ENCODE data around the gene SVBP.
A peak's percentile ranks its signal among the peaks of the same experiment; 100 is the strongest.

Gene SVBP

GRCh38 chr1:42849944-42850343 is 32.7 kb upstream of the SVBP start:
- TF ChIP-seq CTCF (conservative IDR thresholded peaks at IDR 0.05; ENCODE audit: low read length) (no peak), EZH2phosphoT487 (IDR thresholded peaks at IDR 0.05; ENCODE audit: borderline replicate concordance) (no peak)

GRCh38 chr1:42848823-42849537 is 31.8 kb upstream of the SVBP start:
- Histone ChIP-seq H2AFZ (ENCODE audit: low read length) (no peak overlapping the region), H3K4me1 (ENCODE audit: insufficient read depth, low read length, poor library complexity, severe bottlenecking) (peaks cover 27% of the 10 kb centered on the region), H3K36me3 (ENCODE audit: insufficient read depth, low read length) (no peaks in the 10 kb centered on the region; the same call in 1 of the 2 replicates), H3K27me3 (ENCODE audit: insufficient read depth, low read length, poor library complexity, severe bottlenecking) (no peaks in the 10 kb centered on the region), H3K9me3 (ENCODE audit: insufficient read depth, low read depth, low read length) (no peaks in the 10 kb centered on the region), H3K79me2 (ENCODE audit: insufficient read depth, low read length) (peaks cover 28% of the 10 kb centered on the region), H3F3A (ENCODE audit: low read depth) (no peaks in the 10 kb centered on the region), H3K9ac (ENCODE audit: low read depth, low read length, poor library complexity, severe bottlenecking) (peak overlapping the region; percentile 88), H3K4me2 (ENCODE audit: low read depth, low read length, poor library complexity, severe bottlenecking) (peak overlapping the region; percentile 85), H3K9me2 (replicated peaks; ENCODE audit: low read depth, low read length) (no peaks in the 10 kb centered on the region), H3K4me3 (ENCODE audit: low read length, poor library complexity, severe bottlenecking) (peak overlapping the region; percentile 89), H4K20me1 (ENCODE audit: insufficient read depth, low read length, poor library complexity, severe bottlenecking) (peaks cover 18% of the 10 kb centered on the region)
- no peak for TF ChIP-seq CTCF (conservative IDR thresholded peaks at IDR 0.05; ENCODE audit: low read length)
- TF ChIP-seq EZH2phosphoT487 (IDR thresholded peaks at IDR 0.05; ENCODE audit: borderline replicate concordance), result no peak

More at GRCh38 chr1:42849944-42850343, 32.7 kb upstream of the SVBP start:
- H3K9me3 ChIP-seq (ENCODE audit: insufficient read depth, low read depth, low read length), result no peaks in the 10 kb centered on the region
- H4K20me1 ChIP-seq (ENCODE audit: insufficient read depth, low read length, poor library complexity, severe bottlenecking), result peaks cover 18% of the 10 kb centered on the region
- H3K27me3 ChIP-seq (ENCODE audit: insufficient read depth, low read length, poor library complexity, severe bottlenecking), result no peaks in the 10 kb centered on the region
- peak overlapping the region; percentile 85 for H3K4me2 ChIP-seq (ENCODE audit: low read depth, low read length, poor library complexity, severe bottlenecking)
- H3K9me2 ChIP-seq (replicated peaks; ENCODE audit: low read depth, low read length), result no peaks in the 10 kb centered on the region
- H3K9ac ChIP-seq (ENCODE audit: low read depth, low read length, poor library complexity, severe bottlenecking), result no peak overlapping the region
- no peaks in the 10 kb centered on the region; the same call in 1 of the 2 replicates for H3K36me3 ChIP-seq (ENCODE audit: insufficient read depth, low read length)
- H3K4me3 ChIP-seq (ENCODE audit: low read length, poor library complexity, severe bottlenecking), result no peak overlapping the region
- H2AFZ ChIP-seq (ENCODE audit: low read length), result no peak overlapping the region
- H3K4me1 ChIP-seq (ENCODE audit: insufficient read depth, low read length, poor library complexity, severe bottlenecking), result peaks cover 27% of the 10 kb centered on the region
- H3K79me2 ChIP-seq (ENCODE audit: insufficient read depth, low read length), result peaks cover 28% of the 10 kb centered on the region
- no peaks in the 10 kb centered on the region for H3F3A ChIP-seq (ENCODE audit: low read depth)

GRCh38 chr1:42847721-42848460 is 30.7 kb upstream of the SVBP start:
- Histone ChIP-seq H3K9me2 (replicated peaks; ENCODE audit: low read depth, low read length) (no peaks in the 10 kb centered on the region), H3F3A (ENCODE audit: low read depth) (no peaks in the 10 kb centered on the region), H3K36me3 (ENCODE audit: insufficient read depth, low read length) (no peaks in the 10 kb centered on the region; the same call in 1 of the 2 replicates), H3K27me3 (ENCODE audit: insufficient read depth, low read length, poor library complexity, severe bottlenecking) (no peaks in the 10 kb centered on the region), H3K4me3 (ENCODE audit: low read length, poor library complexity, severe bottlenecking) (peak overlapping the region; percentile 89), H3K4me1 (ENCODE audit: insufficient read depth, low read length, poor library complexity, severe bottlenecking) (peaks cover 27% of the 10 kb centered on the region), H4K20me1 (ENCODE audit: insufficient read depth, low read length, poor library complexity, severe bottlenecking) (peaks cover 18% of the 10 kb centered on the region), H3K79me2 (ENCODE audit: insufficient read depth, low read length) (peaks cover 28% of the 10 kb centered on the region), H2AFZ (ENCODE audit: low read length) (no peak overlapping the region), H3K4me2 (ENCODE audit: low read depth, low read length, poor library complexity, severe bottlenecking) (peak overlapping the region; percentile 85), H3K9me3 (ENCODE audit: insufficient read depth, low read depth, low read length) (no peaks in the 10 kb centered on the region), H3K9ac (ENCODE audit: low read depth, low read length, poor library complexity, severe bottlenecking) (peak overlapping the region; percentile 88)
- no peak for TF ChIP-seq EZH2phosphoT487 (IDR thresholded peaks at IDR 0.05; ENCODE audit: borderline replicate concordance)

Measured in Loucy (cell line).